GM06990 (cell line): ENCODE measurements around the gene RNF150.
"Not testable (repeated sequence)": the region's sequence is repeated elsewhere in the genome, so short reads cannot be mapped to it uniquely, and the experiment has no call there.

Source experiments
- DNase-seq: peaks from one replicate; pipeline ENCODE4 v3.0.0-alpha.2; 2011; ENCODE audit not compliant: insufficient read length; ENCODE audit errors: extremely low read depth
- H3K27me3 ChIP-seq: replicated peaks from 2 replicates; pipeline ENCODE4 v1.6.0; 2011; ENCODE audit warnings: low read length; ENCODE audit not compliant: control insufficient read depth, insufficient read depth
- H3K36me3 ChIP-seq: 2 replicates; pipeline ENCODE4 v1.5.1; 2011; ENCODE audit warnings: low read length; ENCODE audit not compliant: control insufficient read depth, insufficient read depth
- H3K4me3 ChIP-seq: replicated peaks from 2 replicates; pipeline ENCODE4 v1.5.1; 2011; ENCODE audit warnings: low read depth, mild to moderate bottlenecking, control low read depth, low read length
- TF ChIP-seq, protein P1 (sequence below): IDR thresholded peaks from 2 replicates; pipeline ENCODE4 v1.5.1; 2011; ENCODE audit warnings: low read length, control low read depth, mild to moderate bottlenecking, inconsistent platforms; ENCODE audit not compliant: insufficient read depth, poor library complexity, severe bottlenecking

The RNF150 gene

DNA sequence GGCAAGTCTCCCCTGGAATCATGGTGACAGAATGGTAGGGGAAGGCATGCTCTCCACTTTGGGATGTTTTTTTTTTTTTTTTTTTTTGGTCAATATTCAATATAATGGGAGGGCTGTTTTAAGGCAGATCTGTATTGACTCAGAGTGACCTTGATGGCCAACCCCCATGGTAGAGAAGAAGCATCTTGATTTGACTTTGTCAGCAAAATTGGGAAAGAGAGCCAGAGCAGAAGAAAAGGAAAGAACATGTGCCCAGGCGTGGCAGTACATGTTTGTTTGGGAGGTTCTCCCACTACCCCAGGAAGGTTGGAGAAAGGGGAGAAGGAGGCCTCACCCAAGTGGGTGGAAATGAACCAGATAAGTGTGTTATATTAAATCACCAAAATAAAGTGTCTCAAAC lies 314.8 kb downstream of the RNF150 start:
- H3K36me3 ChIP-seq, result no peaks in the 10 kb centered on the region
- DNase-seq, result no peak
- no peak overlapping the region for H3K4me3 ChIP-seq
- H3K27me3 ChIP-seq, result no peaks in the 10 kb centered on the region
- TF ChIP-seq, protein P1, sequence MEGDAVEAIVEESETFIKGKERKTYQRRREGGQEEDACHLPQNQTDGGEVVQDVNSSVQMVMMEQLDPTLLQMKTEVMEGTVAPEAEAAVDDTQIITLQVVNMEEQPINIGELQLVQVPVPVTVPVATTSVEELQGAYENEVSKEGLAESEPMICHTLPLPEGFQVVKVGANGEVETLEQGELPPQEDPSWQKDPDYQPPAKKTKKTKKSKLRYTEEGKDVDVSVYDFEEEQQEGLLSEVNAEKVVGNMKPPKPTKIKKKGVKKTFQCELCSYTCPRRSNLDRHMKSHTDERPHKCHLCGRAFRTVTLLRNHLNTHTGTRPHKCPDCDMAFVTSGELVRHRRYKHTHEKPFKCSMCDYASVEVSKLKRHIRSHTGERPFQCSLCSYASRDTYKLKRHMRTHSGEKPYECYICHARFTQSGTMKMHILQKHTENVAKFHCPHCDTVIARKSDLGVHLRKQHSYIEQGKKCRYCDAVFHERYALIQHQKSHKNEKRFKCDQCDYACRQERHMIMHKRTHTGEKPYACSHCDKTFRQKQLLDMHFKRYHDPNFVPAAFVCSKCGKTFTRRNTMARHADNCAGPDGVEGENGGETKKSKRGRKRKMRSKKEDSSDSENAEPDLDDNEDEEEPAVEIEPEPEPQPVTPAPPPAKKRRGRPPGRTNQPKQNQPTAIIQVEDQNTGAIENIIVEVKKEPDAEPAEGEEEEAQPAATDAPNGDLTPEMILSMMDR, result no peak

DNA sequence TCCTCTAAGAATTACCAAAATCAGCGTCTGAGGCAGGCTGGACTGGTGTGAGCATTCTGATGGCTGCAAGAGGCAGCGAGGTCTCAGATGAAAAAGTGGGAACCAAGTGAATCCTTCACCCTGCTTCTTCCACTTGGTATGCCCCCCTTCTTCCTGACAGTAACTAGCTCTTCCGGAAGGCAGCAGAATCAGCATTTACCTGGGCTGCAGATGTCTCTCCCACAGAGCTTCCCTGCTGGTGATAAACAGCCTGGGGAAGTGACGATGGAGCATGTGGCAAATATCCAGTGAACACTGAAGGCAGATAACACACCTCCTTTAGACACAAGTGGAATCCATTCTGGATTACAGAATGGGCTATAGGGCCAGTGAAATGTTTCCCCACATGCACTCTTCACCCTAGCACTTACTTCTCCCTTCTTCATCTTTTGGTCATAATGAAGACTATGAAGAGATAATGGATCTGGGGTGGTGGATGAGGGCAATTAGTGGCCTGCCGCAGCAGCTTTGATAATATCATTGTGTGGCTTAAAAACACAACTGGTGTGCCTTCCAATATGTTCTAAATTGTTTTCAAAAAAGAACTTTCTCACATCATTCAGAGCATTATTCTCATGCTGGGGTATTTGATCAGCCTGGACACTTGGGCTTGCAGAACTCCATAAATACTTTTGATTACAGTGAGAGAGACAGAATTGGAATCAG lies 316.3 kb downstream of the RNF150 start:
- H3K27me3 ChIP-seq, result no peaks in the 10 kb centered on the region
- TF ChIP-seq, protein P1, result no peak
- no peak for DNase-seq
- H3K36me3 ChIP-seq, result no peaks in the 10 kb centered on the region
- H3K4me3 ChIP-seq, result no peak overlapping the region

DNA sequence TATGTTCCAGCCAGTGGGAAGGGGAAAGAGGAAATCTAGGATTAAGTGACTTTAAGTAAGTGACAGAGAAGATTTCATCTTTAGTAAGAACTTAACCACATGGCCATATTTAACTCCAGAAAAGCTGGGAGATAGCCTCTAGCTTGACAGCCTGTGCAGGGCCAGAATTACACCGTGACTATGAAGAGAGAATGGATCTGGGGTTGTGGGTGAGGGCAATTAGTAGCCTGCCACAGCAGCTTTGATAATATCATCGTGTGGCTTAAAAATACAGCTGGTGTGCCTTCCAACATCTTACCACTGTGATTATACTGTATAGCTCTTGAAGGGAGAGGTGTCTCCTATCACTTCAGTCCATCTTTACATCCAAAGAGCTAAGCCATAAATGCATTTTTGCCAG lies 319.5 kb downstream of the RNF150 start:
- TF ChIP-seq, protein P1, result no peak
- no peaks in the 10 kb centered on the region for H3K36me3 ChIP-seq
- H3K27me3 ChIP-seq, result no peaks in the 10 kb centered on the region
- no peak for DNase-seq
- H3K4me3 ChIP-seq, result no peak overlapping the region

DNA sequence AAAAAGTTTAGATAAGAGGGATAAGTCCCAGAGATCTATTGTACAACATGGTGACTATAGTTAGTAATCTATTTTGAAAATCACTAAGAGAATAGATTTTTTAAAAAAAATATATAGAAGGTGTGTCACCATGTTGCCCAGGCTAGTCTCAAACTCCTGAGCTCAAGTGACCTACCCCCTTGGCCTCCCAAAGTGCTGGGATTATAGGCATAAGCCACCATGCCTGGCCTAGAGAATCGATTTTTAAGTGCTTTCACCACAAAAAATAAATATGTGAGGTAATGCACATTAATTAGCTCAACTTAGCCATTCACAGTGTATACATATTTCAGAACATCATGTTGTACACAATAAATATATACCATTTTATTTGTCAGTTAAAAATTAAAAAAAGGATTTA lies 320.4 kb downstream of the RNF150 start:
- Histone ChIP-seq H3K36me3 (no peaks in the 10 kb centered on the region), H3K27me3 (no peaks in the 10 kb centered on the region)
- TF ChIP-seq, protein P1, result no peak

DNA sequence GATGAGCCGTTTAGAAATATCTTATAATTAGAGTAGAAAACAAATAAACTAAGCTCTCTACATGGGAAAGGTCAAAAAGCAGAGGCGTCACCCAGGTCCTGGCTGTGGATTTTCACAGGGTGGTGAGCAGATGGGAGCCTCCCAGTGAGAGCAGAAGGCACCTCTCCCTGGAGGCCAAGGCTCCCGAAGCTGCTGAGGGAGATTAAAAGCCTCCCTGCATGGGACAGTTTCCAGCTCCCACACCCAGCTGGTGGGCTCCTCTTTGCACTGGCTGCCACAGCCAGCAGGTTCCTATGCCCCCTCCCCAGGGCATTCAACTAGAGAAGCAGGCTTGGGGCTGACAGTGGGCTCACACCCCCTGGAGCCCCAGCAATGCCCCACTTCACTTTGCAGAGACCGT lies 321.8 kb downstream of the RNF150 start:
- TF ChIP-seq, protein P1, result no peak

More for the DNA sequence above, 320.4 kb downstream of the RNF150 start:
- no peak for DNase-seq
- no peak overlapping the region for H3K4me3 ChIP-seq

DNA sequence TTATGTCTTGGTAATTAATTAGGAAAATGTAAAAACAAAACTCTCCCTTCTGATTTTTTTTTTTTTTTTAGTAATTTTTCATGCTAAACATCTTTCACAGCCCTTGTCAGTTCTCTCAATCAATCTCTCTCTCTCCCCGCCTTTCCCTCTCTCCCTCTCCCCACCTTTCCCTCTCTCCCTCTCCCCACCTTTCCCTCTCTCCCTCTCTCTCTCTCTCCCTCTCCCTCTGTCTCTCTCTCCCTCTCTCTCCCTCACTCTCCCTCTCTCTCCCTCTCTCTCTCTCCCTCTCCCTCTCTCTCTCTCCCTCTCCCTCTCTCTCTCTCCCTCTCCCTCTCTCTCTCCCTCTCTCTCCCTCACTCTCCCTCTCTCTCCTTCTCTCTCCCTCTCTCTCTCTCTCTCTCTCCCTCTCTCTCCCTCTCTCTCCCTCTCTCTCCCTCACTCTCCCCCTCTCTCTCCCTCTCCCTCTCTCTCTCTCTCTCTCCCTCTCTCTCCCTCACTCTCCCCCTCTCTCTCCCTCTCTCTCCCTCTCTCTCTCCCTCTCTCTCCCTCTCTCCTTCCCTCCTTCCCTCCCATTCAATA lies 322.6 kb downstream of the RNF150 start:
- not testable (repeated sequence) for H3K4me3 ChIP-seq, H3K36me3 ChIP-seq, H3K27me3 ChIP-seq, DNase-seq

More for the DNA sequence above, 321.8 kb downstream of the RNF150 start:
- Histone ChIP-seq H3K4me3 (no peak overlapping the region), H3K27me3 (no peaks in the 10 kb centered on the region), H3K36me3 (no peaks in the 10 kb centered on the region)
- no peak for DNase-seq
